HL-60 (cell line): ENCODE results near the gene CLPTM1.
"Not testable (repeated sequence)": the region's sequence is repeated elsewhere in the genome, so short reads cannot be mapped to it uniquely, and the experiment has no call there.

Source experiments
- DNase-seq, 2 experiments: peaks; one replicate each; pipeline ENCODE4 v3.0.0-alpha.2; 2010 to 2020; ENCODE audit warnings: low read depth in 1 of 2, low spot score in 1 of 2
- H3K27ac ChIP-seq: fragments of 250-450 bp; sonication (Bioruptor Pico); replicated peaks from 2 replicates; pipeline ENCODE4 v1.5.1; 2020; ENCODE audit warnings: mild to moderate bottlenecking, moderate library complexity
- H3K27me3 ChIP-seq: fragments of 250-450 bp; sonication (Bioruptor Pico); 2 replicates; pipeline ENCODE4 v1.5.1; 2021; ENCODE audit warnings: mild to moderate bottlenecking, moderate library complexity; ENCODE audit not compliant: insufficient read depth, poor library complexity, severe bottlenecking
- H3K4me3 ChIP-seq: replicated peaks from 2 replicates; pipeline ENCODE4 v1.5.1; 2011; ENCODE audit warnings: mild to moderate bottlenecking, control low read depth, low read length; ENCODE audit not compliant: insufficient read depth
- CTCF ChIP-seq: IDR thresholded peaks from one replicate; pipeline ENCODE4 v1.5.1; 2011; ENCODE audit warnings: low read length, control low read depth, inconsistent platforms; ENCODE audit not compliant: insufficient read depth
- GABPA ChIP-seq: IDR thresholded peaks from 2 replicates; pipeline ENCODE4 v1.6.1; 2012; ENCODE audit warnings: low read depth
- POLR2AphosphoS5 ChIP-seq: IDR thresholded peaks from 2 replicates; pipeline ENCODE4 v1.6.1; 2012; ENCODE audit warnings: low read depth
- REST ChIP-seq: IDR thresholded peaks from 2 replicates; pipeline ENCODE4 v1.6.1; 2012; ENCODE audit warnings: low read depth; ENCODE audit not compliant: insufficient replicate concordance
- SPI1 ChIP-seq: IDR thresholded peaks from 2 replicates; pipeline ENCODE4 v1.6.1; 2012; ENCODE audit warnings: low read depth, mild to moderate bottlenecking, borderline replicate concordance

The CLPTM1 gene

GRCh38 chr19:44908074-44908835 lies 46.9 kb upstream of the CLPTM1 start:
- Histone ChIP-seq H3K27ac (no peak overlapping the region), H3K4me3 (no peak overlapping the region), H3K27me3 (peaks cover 10% of the 10 kb centered on the region)
- DNase-seq, result no peak
- TF ChIP-seq POLR2AphosphoS5 (no peak), SPI1 (no peak), GABPA (no peak), REST (no peak), CTCF (no peak)

- H3K27ac ChIP-seq, result no peak overlapping the region
- H3K27me3 ChIP-seq, result peaks cover 10% of the 10 kb centered on the region
- TF ChIP-seq CTCF (no peak), SPI1 (no peak), POLR2AphosphoS5 (no peak), REST (no peak), GABPA (no peak)
- no peak for DNase-seq
- no peak overlapping the region for H3K4me3 ChIP-seq
Observed at GRCh38 chr19:44908836-44909261, 46.3 kb upstream of the CLPTM1 start.

DNA sequence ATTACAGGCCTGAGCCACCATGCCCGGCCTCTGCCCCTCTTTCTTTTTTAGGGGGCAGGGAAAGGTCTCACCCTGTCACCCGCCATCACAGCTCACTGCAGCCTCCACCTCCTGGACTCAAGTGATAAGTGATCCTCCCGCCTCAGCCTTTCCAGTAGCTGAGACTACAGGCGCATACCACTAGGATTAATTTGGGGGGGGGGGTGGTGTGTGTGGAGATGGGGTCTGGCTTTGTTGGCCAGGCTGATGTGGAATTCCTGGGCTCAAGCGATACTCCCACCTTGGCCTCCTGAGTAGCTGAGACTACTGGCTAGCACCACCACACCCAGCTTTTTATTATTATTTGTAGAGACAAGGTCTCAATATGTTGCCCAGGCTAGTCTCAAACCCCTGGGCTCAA lies 45.4 kb upstream of the CLPTM1 start:
- no peak for DNase-seq
- Histone ChIP-seq H3K4me3 (no peak overlapping the region), H3K27me3 (peaks cover 10% of the 10 kb centered on the region), H3K27ac (no peak overlapping the region)
- TF ChIP-seq CTCF, result no peak
- TF ChIP-seq POLR2AphosphoS5, result no peak
- TF ChIP-seq GABPA, result no peak
- TF ChIP-seq SPI1, result no peak
- no peak for TF ChIP-seq REST

- H3K27ac ChIP-seq, DNase-seq: not testable (repeated sequence)
Observed at GRCh38 chr19:44911896-44912295, 43.3 kb upstream of the CLPTM1 start.

More at GRCh38 chr19:44911896-44912295, 43.3 kb upstream of the CLPTM1 start:
- H3K4me3 ChIP-seq, H3K27me3 ChIP-seq: not testable (repeated sequence)
